GM10266 (cell line): ENCODE data around the gene GRM2.

Experiments
- DNase-seq: peaks from one replicate; pipeline ENCODE4 v3.0.0; 2012; ENCODE audit errors: extremely low spot score
- TF ChIP-seq, protein P1 (sequence below): IDR thresholded peaks from 2 replicates; pipeline ENCODE4 v1.5.1; 2012; ENCODE audit warnings: mild to moderate bottlenecking, low read depth; ENCODE audit not compliant: control insufficient read depth, insufficient read depth; ENCODE audit errors: missing control alignments

Gene GRM2

GRCh38 chr3:51676102-51676640 is 30.7 kb upstream of the GRM2 start:
- TF ChIP-seq, protein P1, sequence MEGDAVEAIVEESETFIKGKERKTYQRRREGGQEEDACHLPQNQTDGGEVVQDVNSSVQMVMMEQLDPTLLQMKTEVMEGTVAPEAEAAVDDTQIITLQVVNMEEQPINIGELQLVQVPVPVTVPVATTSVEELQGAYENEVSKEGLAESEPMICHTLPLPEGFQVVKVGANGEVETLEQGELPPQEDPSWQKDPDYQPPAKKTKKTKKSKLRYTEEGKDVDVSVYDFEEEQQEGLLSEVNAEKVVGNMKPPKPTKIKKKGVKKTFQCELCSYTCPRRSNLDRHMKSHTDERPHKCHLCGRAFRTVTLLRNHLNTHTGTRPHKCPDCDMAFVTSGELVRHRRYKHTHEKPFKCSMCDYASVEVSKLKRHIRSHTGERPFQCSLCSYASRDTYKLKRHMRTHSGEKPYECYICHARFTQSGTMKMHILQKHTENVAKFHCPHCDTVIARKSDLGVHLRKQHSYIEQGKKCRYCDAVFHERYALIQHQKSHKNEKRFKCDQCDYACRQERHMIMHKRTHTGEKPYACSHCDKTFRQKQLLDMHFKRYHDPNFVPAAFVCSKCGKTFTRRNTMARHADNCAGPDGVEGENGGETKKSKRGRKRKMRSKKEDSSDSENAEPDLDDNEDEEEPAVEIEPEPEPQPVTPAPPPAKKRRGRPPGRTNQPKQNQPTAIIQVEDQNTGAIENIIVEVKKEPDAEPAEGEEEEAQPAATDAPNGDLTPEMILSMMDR: no peak
- no peak for DNase-seq

GRCh38 chr3:51677358-51677757 is 29.5 kb upstream of the GRM2 start:
- no peak for DNase-seq
- TF ChIP-seq, protein P1: no peak

DNA sequence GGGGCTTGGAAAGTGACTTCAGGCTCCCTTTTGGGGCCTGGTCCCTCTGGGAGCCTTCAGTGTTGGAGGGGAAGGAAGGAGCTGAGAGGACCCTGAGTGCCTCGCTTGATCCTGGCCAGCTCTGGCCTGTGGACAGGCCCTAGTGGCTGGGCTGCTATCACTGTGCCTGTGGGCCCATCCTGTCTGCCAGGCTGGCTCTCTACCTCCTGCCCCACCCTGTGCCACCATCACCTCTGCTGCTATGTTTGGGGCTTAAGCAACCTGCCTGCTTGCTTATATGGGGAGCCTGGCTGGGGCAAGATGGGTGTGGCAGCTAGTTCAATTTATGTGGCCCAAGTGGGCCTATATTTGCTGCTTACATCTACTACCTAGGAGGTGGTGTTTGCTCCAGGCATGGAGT is 28.7 kb upstream of the GRM2 start:
- DNase-seq: no peak
- TF ChIP-seq, protein P1: no peak

DNA sequence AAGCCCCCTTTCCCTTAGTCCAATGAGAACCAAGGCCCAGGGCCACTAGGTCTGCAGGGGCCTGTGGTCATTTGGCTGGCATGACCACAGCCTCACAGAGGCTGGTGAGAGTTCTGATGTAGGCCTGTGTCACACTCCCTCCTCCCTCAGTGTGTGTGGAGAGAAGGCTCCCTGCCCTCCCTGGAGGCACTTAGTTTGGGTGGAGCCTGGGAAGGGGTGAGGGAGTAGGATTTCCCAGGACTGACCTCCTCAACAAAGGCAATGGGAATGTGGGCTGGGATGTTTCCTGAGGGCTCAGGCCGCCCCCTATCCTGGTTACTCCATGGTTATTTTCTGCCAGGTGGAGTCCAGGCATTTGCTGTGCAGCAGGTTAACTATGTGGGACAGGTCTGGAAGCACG is 28.2 kb upstream of the GRM2 start:
- DNase-seq: no peak
- TF ChIP-seq, protein P1: no peak

- TF ChIP-seq, protein P1: no peak
- no peak for DNase-seq
Observed at GRCh38 chr3:51679318-51679717, 27.6 kb upstream of the GRM2 start.

GRCh38 chr3:51679777-51680176 is 27.1 kb upstream of the GRM2 start:
- DNase-seq: no peak
- TF ChIP-seq, protein P1: no peak

DNA sequence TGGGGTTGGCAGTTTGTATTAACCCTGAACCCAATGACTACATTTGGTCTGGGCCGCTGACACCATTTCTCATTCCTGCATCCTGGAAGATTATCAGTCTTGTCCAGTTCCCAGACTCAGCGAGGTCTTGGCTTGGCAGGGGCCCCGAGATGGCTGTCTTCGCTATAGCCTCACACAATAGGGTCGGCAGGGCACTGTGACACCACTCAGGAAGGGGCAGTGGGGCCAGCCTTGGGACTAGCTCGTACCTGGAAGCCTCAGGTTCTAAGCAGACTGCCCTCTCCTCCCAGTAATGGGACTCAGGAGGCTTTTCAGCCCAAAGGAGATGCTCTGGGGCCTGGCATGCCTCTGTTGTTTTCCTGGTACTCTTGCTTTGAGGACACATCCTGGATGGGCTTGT is 26.7 kb upstream of the GRM2 start:
- DNase-seq: no peak
- TF ChIP-seq, protein P1: no peak
